GM12872 (cell line): Measurements from ENCODE around the gene TMEM63B.

Experiments
- CTCF ChIP-seq: IDR thresholded peaks from 3 replicates; pipeline ENCODE4 v1.5.1; 2011; ENCODE audit warnings: low read depth, mild to moderate bottlenecking, low read length, moderate library complexity; ENCODE audit not compliant: insufficient read depth

The TMEM63B gene

GRCh38 chr6:44176130-44176761, 48.9 kb downstream of the TMEM63B start:
- no peak for TF ChIP-seq CTCF

GRCh38 chr6:44176762-44177509, 49.6 kb downstream of the TMEM63B start:
- no peak for TF ChIP-seq CTCF

GRCh38 chr6:44177691-44178423, 50.5 kb downstream of the TMEM63B start:
- TF ChIP-seq CTCF = no peak

- no peak for TF ChIP-seq CTCF
Observed at GRCh38 chr6:44178424-44179071, 51.2 kb downstream of the TMEM63B start.

GRCh38 chr6:44179072-44179536, 51.8 kb downstream of the TMEM63B start:
- no peak for TF ChIP-seq CTCF

GRCh38 chr6:44179648-44180047, 52.3 kb downstream of the TMEM63B start:
- no peak for TF ChIP-seq CTCF

- no peak for TF ChIP-seq CTCF
Observed at GRCh38 chr6:44180406-44180805, 53.1 kb downstream of the TMEM63B start.
